Glomerular endothelial cell (primary cell): Measurements from ENCODE around the gene PDCD5. TPM values are rescaled to one million over a fixed set of nuclear protein-coding genes. Genes with fewer than 3 reads are reported as not detected.

Experiments
- DNase-seq: peaks from one replicate; pipeline ENCODE4 v3.0.0-alpha.2; 2011; ENCODE audit warnings: low read depth, low spot score; ENCODE audit errors: extremely low read depth
- total RNA-seq: library from RNA; depleted of rRNA; stranded (reverse); fragments of >200 nt; gene quantifications from 2 replicates; pipeline ENCODE4 v1.2.3, GENCODE V29; 2015

Gene PDCD5
- total RNA-seq, 1 donor from 2014 or later: 188 TPM

- DNase-seq: no peak
Observed at GRCh38 chr19:32627714-32628270, 46.8 kb downstream of the PDCD5 start.

- DNase-seq: no peak
Observed at GRCh38 chr19:32630338-32630737, 49.3 kb downstream of the PDCD5 start.

GRCh38 chr19:32631381-32631780 is 50.4 kb downstream of the PDCD5 start:
- no peak for DNase-seq

Other genes with a start within 250 kb of the PDCD5 start
- gene ZNF507, start 235.6 kb upstream of the PDCD5 start, total RNA-seq: 9.3 and 16.1 TPM in 2 replicates
- 14.2 and 25.0 TPM in 2 replicates for gene DPY19L3, start 175.4 kb upstream of the PDCD5 start, total RNA-seq
- gene ANKRD27, start 94.0 kb downstream of the PDCD5 start, total RNA-seq: 23.3 and 27.2 TPM in 2 replicates
- 0.05 and 0.29 TPM in 2 replicates for gene RGS9BP, start 94.7 kb downstream of the PDCD5 start, total RNA-seq
- gene NUDT19, start 110.6 kb downstream of the PDCD5 start, total RNA-seq: 16.9 and 18.3 TPM in 2 replicates
- 0.23 and 0.29 TPM in 2 replicates for gene TDRD12, start 138.6 kb downstream of the PDCD5 start, total RNA-seq